ENCODE data around the gene TGFBR3.

Gene TGFBR3

GRCh38 chr1:91754816-91755580 is 131.0 kb downstream of the TGFBR3 start:
- no peak for DNase-seq (ENCODE audit: low read depth)

- no peak for DNase-seq (ENCODE audit: low read depth)
Measured at GRCh38 chr1:91754348-91754747, 131.6 kb downstream of the TGFBR3 start.

- DNase-seq (ENCODE audit: low read depth) = no peak
Measured at GRCh38 chr1:91753878-91754277, 132.1 kb downstream of the TGFBR3 start.

GRCh38 chr1:91752324-91752723 is 133.6 kb downstream of the TGFBR3 start:
- DNase-seq (ENCODE audit: low read depth) = no peak

- DNase-seq (ENCODE audit: low read depth) = no peak
Measured at GRCh38 chr1:91751275-91751674, 134.7 kb downstream of the TGFBR3 start.

GRCh38 chr1:91750398-91750996 is 135.5 kb downstream of the TGFBR3 start:
- DNase-seq (ENCODE audit: low read depth) = no peak

GRCh38 chr1:91749788-91750231 is 136.1 kb downstream of the TGFBR3 start:
- no peak for DNase-seq (ENCODE audit: low read depth)

GRCh38 chr1:91747666-91748065 is 138.3 kb downstream of the TGFBR3 start:
- DNase-seq (ENCODE audit: low read depth) = no peak

- no peak for DNase-seq (ENCODE audit: low read depth)
Measured at GRCh38 chr1:91746728-91747338, 139.1 kb downstream of the TGFBR3 start.

- DNase-seq (ENCODE audit: low read depth) = no peak
Measured at GRCh38 chr1:91745640-91746373, 140.1 kb downstream of the TGFBR3 start.

- no peak for DNase-seq (ENCODE audit: low read depth)
Measured at GRCh38 chr1:91744953-91745639, 140.9 kb downstream of the TGFBR3 start.

- no peak for DNase-seq (ENCODE audit: low read depth)
Measured at GRCh38 chr1:91742848-91743292, 143.1 kb downstream of the TGFBR3 start.

GRCh38 chr1:91741906-91742305 is 144.0 kb downstream of the TGFBR3 start:
- no peak for DNase-seq (ENCODE audit: low read depth)

GRCh38 chr1:91741301-91741700 is 144.7 kb downstream of the TGFBR3 start:
- DNase-seq (ENCODE audit: low read depth) = no peak

- no peak for DNase-seq (ENCODE audit: low read depth)
Measured at GRCh38 chr1:91737650-91738049, 148.3 kb downstream of the TGFBR3 start.

- DNase-seq (ENCODE audit: low read depth) = no peak
Measured at GRCh38 chr1:91736715-91737615, 149.0 kb downstream of the TGFBR3 start.

GRCh38 chr1:91736146-91736714 is 149.7 kb downstream of the TGFBR3 start:
- no peak for DNase-seq (ENCODE audit: low read depth)

- no peak for DNase-seq (ENCODE audit: low read depth)
Measured at GRCh38 chr1:91735266-91735845, 150.6 kb downstream of the TGFBR3 start.

GRCh38 chr1:91734761-91735160 is 151.2 kb downstream of the TGFBR3 start:
- no peak for DNase-seq (ENCODE audit: low read depth)

GRCh38 chr1:91733108-91733710 is 152.7 kb downstream of the TGFBR3 start:
- no peak for DNase-seq (ENCODE audit: low read depth)
